Measurements from ENCODE around the gene CADPS.

Gene CADPS

DNA sequence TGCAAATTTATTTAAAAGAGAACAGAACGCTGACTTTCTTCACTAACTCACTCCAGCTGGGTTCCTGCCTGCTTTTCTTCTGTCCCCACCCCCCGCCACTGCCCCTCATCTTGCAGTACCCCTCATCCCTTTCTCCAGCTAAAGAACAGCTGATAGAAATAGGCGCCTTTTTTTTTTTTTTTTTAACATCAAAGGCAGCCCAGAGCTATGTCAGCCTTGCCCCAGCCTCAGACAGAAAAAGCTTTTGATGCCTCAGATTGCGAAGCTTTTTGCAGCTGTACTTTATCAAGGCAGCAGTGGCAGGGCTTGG is 1.8 kb downstream of the CADPS start:
- DNase-seq = no peak

GRCh38 chr3:62872318-62872717 is 2.9 kb downstream of the CADPS start:
- no peak for DNase-seq

DNA sequence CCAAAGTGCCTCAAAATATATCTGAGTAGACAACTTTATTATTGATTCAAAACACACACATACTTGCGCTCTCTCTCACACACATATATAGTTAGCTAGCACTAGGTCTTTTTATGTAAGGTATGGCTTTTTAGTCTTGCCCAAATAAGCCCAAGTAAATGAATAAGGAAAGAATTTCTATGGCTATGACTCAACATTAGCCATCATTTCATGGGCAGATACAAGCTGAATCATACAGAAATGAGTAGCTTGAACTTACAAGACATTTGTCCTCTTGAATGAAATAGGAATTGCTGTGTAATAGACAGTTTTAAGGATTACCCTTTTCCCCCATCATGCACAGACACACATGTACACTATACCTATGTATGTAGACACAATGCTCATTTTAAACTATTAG is 4.9 kb downstream of the CADPS start:
- DNase-seq = no peak

- DNase-seq = no peak
Measured at GRCh38 chr3:62863648-62864047, 11.6 kb downstream of the CADPS start.

DNA sequence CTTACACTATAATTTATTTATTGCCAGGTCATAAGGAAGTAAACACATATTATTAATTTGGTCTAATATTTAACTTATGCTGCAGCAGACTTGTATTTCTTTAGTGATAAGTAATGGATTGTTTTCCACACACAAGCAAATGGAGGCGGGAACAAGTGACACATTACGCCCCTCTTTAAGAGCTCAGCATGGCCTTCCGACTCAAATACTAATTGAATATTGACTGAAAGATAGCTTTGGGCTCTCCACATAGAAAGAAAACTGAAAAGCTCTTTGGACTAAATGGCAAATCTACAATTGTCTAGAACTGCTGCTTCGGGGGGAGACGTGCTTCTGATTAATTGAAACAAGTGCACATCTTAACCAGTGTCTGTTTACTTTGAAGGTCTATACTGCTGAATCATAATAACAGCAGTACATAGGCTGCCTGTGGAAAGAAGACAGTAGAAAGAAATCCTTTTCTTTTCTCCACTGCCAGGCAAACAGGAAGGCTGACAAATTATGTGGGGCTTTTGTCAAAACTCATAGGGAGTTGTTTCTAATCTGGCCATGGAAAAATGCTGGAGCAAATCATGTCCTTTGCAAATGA is 15.9 kb downstream of the CADPS start:
- no peak for DNase-seq

- no peak for DNase-seq
Measured at GRCh38 chr3:62845996-62846395, 29.2 kb downstream of the CADPS start.

GRCh38 chr3:62843508-62843907 is 31.7 kb downstream of the CADPS start:
- no peak for DNase-seq

DNA sequence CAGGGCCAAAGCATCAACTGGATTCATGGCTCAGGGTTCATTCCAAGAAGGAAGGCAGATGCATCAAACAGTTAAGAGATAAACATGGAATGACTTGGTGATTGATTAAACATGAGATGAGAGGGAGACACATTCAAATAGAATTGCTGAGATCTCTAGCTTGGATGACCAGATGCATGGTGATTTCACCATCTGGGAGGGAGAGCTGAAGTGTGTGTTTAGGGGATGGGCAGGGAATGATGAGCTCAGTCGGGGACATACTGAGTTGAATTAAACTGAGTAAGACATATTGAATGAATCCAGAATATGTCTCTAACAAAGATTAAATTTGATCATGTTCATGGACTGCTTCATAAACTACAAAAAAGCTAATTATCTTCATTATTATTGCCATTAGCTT is 35.5 kb downstream of the CADPS start:
- DNase-seq = no peak

- no peak for DNase-seq
Measured at GRCh38 chr3:62837145-62837787, 38.0 kb downstream of the CADPS start.

- DNase-seq = no peak
Measured at GRCh38 chr3:62835554-62836236, 39.5 kb downstream of the CADPS start.

DNA sequence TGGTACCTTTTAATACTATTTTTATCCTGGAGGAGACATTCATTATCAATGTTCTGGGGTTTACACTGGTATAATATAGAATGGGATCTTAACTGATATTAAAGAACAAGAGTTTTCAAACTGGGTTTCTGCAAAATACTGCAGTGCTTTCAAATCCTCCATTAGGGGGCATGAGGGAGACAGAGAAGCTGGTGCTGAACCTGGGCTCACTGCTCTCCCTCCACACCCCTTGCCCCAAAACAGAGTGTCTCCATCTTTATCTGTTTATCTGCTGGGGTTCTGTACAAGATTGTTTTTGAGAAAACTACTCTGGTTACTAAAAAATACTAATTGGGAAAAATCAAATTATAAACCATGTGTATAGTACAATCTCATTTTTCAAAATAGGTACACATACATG is 41.7 kb downstream of the CADPS start:
- no peak for DNase-seq

- no peak for DNase-seq
Measured at GRCh38 chr3:62832553-62832952, 42.7 kb downstream of the CADPS start.

- DNase-seq = no peak
Measured at GRCh38 chr3:62830727-62831322, 44.4 kb downstream of the CADPS start.

DNA sequence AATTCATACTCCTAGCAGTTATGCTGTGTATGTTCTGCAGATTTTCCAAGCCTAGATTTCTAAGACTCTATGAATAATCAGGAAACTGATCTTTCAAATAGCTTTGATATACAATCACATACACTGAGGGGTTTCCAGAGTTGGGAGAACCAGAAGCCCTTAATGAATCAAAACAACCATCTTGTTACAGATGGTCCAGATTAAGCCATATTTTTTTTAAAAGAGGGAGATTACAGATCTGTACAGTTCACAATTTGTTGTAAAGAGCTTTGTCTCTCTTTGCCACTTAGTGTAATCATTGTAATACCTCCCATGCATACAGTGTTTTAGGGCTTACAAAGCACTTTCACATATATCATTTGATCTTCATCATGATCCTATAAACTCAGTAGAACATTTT is 47.7 kb downstream of the CADPS start:
- no peak for DNase-seq

DNA sequence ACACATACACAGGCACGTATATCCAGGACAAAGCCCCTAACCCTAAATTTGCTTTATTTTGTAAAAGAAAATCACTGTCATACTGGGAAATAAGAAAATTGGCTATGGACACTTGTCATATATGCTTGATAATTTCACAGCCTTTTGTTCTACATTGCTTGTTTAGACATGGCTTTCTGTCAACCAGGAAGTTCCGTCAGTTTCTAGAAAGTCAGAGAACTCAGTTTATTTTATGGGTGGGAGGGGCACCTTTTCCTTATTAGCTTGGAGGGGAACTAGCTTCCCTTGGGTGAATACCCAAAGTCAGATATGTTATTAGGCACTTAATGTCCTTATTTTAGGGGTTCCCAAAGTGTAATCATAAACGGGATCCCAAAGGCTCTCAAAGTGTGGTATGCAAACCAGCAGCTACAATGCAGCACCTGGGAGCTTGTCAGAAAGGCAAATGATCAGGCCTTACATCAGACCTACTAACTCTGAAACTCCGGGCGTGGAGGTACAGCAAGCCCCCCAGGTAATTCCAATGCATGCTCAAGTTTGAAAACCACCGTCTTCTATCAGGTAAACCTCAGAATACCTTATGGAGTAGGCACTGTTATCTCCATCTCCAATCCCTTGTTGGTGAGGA is 50.1 kb downstream of the CADPS start:
- no peak for DNase-seq

GRCh38 chr3:62823461-62824050 is 51.7 kb downstream of the CADPS start:
- DNase-seq = no peak

DNA sequence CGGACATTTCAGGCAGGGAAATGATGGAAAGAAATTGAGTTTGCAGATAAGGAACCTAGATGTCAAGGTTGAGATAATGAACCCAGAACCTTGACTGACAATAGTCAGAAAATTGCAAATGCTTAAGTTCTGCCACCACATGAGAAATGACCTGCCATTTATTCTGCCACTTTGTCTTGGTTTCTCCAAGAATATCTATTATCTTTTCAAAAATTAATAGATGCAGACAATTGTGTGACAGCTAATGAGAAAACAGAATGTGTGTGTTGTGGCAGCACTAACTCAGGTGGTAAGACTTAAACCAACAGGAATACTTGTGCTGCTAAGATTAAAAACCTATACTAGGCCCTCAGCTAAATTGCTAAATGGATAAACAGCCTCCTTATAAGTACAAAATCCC is 52.3 kb downstream of the CADPS start:
- no peak for DNase-seq

- no peak for DNase-seq
Measured at GRCh38 chr3:62818347-62818746, 56.9 kb downstream of the CADPS start.

DNA sequence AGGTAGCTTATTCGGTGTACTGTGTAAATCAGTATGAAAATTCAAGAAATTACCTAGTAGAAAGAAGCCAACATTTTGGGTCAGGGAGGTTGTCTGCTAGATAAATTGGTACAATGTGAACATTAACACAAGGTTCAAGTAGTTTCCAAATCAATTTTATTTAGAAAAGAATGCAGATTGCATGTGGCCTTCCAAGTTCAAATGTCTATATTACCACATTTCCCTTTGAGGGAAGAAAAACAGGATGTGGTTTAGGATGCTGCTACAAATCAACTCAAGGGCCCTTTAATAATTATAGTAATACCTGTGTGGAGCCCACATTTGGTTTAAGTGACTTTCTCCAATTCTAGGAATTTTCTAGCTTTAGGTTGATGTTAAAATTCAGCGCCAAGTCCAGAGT is 57.5 kb downstream of the CADPS start:
- no peak for DNase-seq

DNA sequence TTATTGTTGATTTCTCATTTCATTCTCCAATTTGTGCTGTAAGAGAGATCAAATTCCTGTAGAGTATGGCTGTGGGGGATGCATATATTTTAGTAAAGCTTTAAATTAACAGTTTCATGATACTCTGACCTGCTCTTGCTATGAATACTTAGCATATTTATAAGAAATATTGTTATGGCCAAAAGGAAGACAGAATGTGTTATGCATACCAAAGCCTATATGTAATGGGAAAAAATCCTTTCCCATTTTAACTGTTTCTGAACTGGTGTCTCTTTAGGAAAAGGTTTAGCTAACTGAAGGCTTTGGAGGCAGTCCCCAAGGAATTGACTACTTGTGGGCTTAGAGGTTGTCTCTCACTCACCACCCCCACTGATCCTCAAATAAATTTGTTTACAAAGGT is 59.2 kb downstream of the CADPS start:
- DNase-seq = no peak

- no peak for DNase-seq
Measured at GRCh38 chr3:62812631-62813030, 62.6 kb downstream of the CADPS start.

GRCh38 chr3:62811119-62811518 is 64.1 kb downstream of the CADPS start:
- DNase-seq = no peak

GRCh38 chr3:62809369-62809768 is 65.8 kb downstream of the CADPS start:
- DNase-seq = no peak

Measured in stimulated activated CD4-positive, alpha-beta T cell treated with anti-CD3 and anti-CD28 coated beads, Interleukin-1b, Interleukin-23, amount 100 ng/mL, for 48 hours (primary cell).